GM19238 (cell line): ENCODE measurements around the gene DSTN.

Experiments used
- DNase-seq: peaks from one replicate; pipeline ENCODE4 v3.0.0; 2011; ENCODE audit warnings: low spot score; ENCODE audit not compliant: insufficient read length

DSTN gene

DNA sequence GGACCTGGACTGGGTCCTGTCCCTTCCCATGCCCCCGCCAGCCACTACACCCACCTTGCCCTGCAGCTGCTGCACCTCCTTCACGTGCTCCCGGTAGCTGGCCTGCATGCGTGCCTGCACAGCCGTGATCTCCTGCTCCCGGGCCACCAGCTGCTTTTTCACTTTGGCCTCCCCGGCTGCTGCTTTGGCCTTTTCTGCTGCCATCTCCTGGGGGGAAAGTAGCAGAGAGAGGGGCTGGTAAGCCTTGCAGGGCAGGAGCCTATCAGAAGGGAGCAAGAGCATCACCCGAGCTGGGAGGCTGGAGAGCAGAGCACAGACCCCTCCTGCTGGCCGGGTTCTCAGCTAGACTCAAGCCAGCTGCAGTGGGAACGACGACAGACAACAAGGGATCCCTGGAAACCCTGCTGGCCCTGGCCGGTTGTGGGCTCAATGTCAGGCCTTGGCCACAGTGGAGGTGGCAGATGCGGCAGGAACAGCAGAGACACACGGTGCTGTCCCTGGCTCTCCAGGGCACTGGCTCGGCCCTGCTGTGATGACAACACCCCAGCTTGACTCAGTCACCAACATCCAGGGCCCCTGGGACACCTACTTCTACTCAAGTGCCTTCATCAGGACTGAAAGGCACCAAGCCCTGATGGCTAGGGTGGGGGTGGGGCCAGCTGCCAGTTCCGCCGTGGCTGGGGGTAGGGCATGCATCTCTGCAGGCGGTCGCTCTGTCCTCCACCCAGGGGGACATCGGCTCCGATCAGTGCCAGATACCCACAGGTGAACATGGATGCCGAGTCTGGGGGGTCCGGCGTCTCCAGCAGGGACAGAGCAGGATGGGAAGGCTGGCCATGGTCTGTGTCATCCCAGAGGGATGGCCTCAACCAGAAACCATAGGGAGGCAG is 66.9 kb downstream of the DSTN start:
- no peak for DNase-seq

DNA sequence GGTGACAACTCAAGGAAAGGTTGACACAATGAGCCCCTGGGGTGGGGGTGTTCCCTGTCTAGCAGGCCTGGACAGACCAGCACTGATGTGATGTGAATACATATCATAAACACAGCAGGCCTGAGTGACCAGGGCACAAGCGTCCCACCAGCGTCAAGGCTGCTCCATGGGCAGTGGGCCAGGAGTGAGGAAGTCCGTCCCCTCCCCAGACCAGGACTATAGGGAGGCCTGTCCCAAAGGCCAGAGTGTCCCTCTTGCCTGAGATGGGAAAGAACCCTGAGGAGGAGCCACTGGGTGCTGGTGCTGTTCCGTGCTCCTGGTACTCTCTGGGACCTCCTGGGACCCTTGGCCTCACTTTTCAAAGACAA is 67.5 kb downstream of the DSTN start:
- DNase-seq, result no peak

DNA sequence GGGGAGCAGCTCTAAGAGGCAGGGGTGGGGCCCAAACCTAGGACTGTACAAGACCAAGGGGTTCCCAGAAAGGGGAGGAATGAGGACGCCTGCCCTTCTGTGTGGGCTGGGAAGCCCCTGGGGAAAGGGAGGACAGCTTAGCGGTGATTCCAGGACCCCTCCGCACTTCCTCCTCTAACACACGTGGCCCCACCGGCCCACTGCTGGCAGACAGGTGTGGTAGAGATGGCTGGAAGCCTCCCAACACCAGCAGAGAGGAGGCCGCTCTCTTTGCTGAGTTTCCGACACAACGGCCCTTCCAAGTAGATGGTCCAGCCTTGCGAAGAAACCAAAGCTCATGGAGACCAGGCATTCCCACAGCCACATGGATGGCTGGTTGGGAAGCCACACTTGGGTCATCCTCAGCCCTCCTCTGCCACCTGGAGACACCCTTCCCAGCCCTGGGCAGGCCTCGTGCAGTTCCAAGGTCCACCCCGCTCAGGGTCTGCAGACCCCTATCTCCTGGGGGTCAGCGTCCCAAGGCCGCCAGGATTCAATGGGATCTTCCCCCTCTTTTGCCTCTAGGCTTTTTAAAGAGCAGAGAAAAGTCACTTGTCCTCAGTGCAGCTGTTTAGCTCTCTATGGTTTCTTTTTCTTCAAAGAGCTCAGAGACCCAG is 68.2 kb downstream of the DSTN start:
- no peak for DNase-seq

DNA sequence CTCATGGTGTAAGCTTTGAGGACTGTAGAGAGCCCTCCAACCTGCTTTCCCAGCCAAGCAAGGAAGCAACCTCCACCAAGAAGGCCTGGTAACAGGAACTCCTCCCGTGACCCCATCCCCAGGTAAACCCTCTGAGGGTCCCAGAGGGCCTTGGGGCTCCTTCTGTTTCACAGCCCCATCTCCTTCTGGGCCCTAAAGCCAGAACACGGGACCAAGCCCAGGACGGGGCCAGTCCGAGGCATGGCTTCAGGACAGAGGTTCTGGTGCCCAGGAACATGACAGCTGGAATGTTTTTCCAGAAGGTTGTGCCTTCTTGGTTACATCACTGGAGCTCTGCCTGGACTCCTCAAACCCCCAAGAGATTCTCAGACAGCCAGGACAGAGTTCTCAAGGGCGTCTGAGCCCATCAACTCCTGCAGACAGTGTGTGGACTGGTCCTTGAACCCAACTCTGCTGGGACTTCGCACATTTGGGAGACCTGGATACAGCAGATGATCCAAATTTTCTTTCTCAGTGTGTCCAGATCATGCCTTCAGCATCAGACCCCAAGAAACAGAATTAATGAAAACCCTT is 69.0 kb downstream of the DSTN start:
- DNase-seq, result no peak

DNA sequence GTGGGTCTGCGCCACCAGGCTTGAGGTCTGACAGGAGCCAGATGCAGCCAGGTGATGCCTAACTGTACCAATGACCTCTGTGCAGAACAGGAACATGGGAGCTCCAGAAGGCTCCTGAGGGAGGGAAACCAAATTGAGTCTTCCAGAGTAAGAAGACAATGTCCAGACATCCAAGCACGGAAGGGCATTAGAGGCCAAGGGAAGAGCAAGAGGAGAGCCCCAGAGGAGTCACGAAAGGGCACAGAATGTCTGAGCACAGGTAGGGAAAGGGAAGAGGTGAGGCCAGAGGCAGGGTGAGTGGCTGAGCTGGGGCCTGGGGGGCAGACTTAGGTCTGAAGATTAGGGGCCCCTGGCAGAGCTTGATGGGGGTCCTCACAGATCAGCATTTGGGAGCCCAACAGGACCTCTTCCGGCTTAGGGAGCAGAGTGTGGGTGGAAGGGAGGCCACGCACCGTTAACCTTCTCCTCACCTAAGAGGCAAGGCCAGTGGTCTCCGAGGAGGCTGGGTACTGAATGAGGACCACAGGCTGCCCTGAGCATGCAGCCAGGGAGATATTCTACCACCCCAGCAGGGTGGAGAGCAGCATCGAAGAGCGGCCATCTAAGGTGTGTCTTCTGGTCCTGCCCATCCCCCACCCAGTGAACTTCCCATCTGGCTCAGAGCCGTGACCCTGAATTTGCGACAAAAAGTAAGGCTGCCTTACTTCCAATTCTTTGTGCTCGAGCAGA is 70.4 kb downstream of the DSTN start:
- DNase-seq, result no peak

DNA sequence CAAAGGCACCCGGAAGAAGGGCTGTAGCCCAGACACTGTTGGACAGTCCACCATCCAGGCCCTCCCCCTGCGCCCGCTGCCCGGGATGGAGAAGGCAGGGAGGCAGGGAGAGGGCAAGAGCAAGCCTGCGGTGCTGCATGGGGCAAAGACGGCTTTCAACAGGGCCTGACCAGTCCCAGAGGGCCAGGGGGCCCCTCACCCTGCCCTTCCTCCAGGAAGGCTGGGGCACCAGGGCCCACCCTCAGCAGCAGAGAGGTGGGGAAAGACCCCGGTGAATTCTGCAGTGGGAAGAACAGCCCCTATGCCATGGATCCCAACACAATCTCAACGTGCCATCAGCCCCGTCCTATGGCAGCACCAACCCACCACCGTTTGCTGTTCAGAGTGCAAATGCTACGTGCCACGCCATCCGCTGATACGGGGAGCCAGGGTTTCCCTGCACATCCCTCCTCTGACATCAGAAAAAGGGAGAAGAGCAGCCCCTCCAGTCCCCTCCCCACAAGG is 71.1 kb downstream of the DSTN start:
- no peak for DNase-seq

GRCh38 chr20:17641520-17641964 is 71.7 kb downstream of the DSTN start:
- DNase-seq, result no peak

GRCh38 chr20:17641993-17642392 is 72.1 kb downstream of the DSTN start:
- DNase-seq, result no peak

DNA sequence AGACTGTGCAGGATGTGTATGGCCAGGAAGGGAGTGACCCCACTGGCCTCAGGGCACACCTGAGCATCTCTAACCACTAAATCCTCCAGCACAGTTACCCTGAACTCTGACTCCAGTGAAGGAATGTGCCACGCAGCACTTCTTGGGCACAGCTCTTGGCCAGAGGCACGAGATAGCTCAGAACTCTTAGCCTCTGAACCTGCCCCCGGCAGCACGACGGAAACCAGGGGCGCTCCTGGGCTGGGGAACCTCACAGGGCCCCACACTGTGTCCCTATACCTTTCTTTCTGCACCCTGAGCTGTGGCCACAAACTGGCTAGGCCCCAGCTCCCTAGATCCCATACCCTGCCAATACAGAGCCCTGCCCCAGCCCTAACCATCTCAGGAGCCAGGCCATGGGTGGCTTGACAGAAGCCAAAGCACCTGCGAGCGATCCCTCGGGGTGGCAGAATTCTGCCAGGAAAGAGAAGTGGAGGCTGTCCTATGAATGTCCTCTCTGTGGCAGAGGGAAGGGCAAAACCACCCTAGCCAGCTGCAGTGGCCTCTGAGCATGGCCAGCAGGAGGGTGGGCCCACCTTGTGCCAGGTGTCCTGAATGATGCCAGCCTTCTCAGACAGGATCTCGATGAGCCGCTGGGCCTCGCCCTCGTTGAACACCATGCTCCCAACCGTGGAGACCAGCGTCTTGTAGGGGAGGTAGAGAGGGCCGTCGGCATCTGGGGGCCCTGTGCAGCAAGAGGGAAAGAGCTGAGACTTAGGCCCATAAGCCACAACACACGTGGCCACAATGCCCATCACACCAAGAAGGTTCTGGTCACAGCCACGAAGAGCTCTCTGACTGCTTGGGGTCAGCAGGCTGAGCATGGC is 72.8 kb downstream of the DSTN start:
- no peak for DNase-seq

- no peak for DNase-seq
These were observed 73.8 kb downstream of the DSTN start for GRCh38 chr20:17643531-17644188.

DNA sequence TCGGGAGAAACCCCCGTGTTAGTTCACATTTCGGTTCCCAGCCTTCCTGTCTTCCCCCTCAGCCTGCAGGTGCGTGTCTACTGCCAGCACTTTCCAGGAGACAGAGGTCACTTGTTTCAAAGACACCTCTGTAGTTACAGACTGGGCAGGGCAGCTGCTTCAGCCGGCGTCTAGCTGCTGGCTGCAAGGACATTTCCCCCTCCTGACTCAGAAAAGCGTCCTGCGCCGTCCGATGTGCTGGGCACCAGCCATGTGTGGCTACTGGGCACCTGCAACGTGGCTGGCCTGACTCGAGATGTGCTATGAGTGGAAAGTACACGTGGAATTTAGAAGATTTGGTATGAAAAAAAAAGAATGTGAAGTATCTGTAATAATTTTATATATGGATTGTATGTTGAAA is 74.6 kb downstream of the DSTN start:
- no peak for DNase-seq

- no peak for DNase-seq
These were observed 75.1 kb downstream of the DSTN start for GRCh38 chr20:17645010-17645409.

GRCh38 chr20:17645546-17646208 is 75.8 kb downstream of the DSTN start:
- DNase-seq, result no peak

DNA sequence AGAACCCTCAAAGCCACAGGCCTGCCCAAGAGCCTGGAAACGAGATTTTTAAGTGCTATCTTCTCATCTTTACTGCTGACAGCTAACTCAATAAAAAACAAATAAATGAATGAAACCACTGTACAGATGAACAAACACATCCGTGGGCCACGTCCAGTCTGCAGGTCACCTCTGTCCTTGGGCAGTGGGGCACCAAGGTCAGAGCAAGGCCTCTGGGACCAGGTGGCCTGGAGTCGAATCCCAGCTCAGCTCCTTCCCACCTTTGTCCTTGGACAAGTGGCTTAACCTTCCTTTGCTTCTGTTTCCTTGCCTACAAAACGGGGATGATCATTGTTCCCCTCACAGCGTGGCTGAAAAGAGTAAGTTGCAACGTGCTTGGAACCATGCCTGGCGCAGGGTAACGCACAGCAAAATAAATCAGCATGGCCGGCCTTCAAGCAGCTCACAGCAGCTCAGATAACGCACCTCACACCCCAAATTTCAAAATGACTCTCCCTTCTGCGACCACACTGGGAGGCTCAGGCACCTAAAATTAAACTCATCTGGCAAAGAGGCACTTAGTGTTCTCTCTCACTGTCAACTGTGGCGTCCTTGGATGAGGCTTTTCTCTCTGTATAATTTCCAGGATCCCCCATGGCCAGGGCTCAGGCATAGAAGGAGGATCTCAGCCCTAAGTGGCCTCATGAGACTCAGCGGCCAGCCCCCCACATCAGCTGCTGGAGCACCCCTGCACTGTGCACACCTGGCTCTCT is 76.5 kb downstream of the DSTN start:
- no peak for DNase-seq

GRCh38 chr20:17646961-17647301 is 77.1 kb downstream of the DSTN start:
- no peak for DNase-seq

DNA sequence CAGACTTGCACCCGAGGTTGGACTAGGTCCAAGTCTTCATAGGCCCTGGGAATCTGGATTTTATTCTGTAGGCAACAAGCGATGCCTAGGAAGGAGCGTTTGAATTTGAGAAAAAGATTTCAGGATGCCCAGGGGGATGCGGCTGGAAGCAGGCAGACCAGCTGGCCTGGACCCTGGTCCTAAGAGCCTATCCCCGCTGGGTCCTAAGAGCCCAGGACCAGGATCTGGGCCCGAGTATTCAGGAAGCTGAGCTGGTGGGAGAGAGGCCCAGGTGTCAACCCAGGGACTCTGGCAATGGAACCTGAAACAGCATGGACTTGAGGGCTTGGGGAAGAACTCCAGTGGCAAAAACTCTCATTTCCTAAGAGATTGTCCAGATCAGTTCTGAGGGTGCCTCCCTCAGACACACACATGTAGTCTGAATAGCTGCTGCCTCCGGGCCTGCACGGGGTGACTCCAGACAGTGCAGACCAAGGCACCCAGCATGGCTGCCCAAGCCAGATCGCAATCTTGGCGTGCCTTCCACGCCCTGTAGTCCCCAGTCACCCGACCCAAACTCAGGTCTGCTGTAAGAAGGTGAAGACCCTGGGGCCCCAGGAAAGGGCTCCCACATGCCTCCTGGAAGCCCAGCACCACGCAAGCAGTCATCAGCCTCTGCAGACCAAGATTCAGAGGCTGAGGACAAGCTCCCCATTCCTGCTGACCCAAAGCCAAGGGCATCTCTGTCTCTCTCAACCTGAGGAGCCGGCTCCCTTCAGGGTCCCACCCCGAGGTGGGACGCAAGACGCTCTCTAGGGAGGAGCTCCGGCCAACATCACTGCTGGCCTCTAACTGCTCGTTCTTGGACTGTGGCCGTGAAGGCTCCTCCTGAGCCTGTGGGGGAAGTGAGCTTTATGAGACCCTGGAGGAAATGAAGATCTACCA is 77.8 kb downstream of the DSTN start:
- DNase-seq, result no peak

GRCh38 chr20:17648315-17648646 is 78.4 kb downstream of the DSTN start:
- DNase-seq, result no peak
